Measurements from ENCODE around the gene GOLGA1.
"Not testable (repeated sequence)": the region's sequence is repeated elsewhere in the genome, so short reads cannot be mapped to it uniquely, and the experiment has no call there.

Gene GOLGA1

DNA sequence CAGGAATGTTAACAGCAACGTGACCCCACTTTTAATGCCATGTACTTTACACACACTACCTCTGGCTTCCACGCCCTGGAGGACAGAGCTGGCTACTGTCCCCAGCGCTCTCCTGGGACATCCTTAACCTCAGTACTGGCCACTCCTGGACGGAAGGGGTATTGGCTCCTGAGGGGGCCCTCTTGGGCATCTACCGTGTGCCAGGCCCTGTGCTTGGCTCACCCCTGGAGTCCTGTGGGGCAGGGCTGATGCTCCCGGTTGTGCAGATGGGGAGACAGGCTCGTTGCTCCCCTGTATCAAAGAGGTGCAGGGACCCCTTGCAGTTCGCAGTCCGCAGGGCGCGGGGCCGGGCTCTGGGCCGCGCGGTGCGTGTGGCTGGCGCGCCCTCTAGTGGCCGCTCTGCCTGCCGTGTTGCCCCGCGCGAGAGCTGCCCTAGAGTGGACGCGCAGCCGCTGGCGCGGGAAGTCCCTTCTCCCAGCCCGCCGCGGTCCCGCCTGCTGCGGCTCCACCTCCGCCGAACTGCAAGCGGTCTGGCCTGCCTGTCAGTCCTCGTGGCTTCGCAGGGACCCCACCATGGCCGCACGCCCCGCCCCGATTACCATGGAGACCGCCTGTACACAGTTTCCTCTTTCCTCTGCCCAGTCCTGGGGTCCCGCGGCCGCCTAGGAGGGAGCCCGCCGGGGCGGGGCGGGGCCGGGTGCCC, 87.9 kb downstream of the GOLGA1 start, which contains the start of gene WDR38:
WDR38 (plus strand) TSS at position 632 of the 703 bp plus-strand sequence. CDS start 72 bp downstream, outside the sequence.
- Histone ChIP-seq H3K9ac (ENCODE audit: low read depth in 1 of 2, low read length in 2 of 2) (peak within 1 kb of the TSS; percentile 17 to 41), H3K4me1 (ENCODE audit: control insufficient read depth in 2 of 2, insufficient read depth in 2 of 2, low read length in 2 of 2) (peaks cover 6 to 12% of the 10 kb centered on the region in 2 donors), H3K9me3 (ENCODE audit: control insufficient read depth in 2 of 2, low read length in 2 of 2) (no peaks in the 10 kb centered on the region), H3K36me3 (ENCODE audit: control insufficient read depth in 2 of 2, insufficient read depth in 2 of 2, low read length in 2 of 2) (peaks cover 7 to 15% of the 10 kb centered on the region in 2 donors), H3K27me3 (ENCODE audit: control insufficient read depth in 2 of 2, insufficient read depth in 2 of 2, low read length in 2 of 2) (no peaks in the 10 kb centered on the region), H3K4me3 (ENCODE audit: low read length in 2 of 2) (peak within 1 kb of the TSS; percentile 60 to 69), H3K27ac (ENCODE audit: low read depth in 2 of 2, low read length in 2 of 2) (no peak within 1 kb of the TSS)

DNA sequence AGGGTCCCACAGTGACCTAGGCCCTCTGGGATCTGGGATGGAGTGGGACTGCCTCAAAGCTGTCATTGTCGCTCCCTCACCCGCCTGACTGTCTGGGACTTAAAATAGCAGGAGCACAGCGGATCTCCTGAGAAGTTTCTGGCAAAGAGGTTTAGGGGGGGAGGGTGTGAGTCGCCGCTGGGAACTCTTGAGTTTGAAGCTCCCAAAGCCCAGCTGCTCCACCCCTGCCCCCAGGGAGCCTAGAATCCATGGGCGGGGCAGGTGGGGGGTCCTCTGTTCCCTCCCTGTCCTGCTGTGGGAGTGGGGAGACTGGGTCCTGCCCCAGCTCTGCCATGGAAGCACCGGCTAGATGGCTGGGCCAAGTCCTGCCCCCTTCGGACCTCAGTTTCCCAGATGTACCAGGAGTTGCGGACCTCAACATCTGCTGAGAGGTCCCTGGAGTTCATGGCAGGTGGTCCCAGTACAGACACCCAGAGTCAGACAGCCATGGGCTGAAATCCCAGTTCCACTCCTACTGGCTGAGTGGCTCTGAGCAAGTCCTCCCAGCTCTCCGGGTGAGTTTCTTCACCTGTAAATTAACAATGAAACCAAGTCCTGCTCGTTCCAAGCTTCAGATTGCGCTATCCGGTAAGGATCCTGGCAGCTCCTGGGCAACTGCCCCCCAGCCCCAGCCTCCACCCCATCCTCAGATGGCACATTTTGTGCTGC, 88.6 kb downstream of the GOLGA1 start:
- no peaks in the 10 kb centered on the region for H3K27me3 ChIP-seq (ENCODE audit: control insufficient read depth in 2 of 2, insufficient read depth in 2 of 2, low read length in 2 of 2)
- H3K4me3 ChIP-seq (ENCODE audit: low read length in 2 of 2) = peak overlapping the region; percentile 60 to 69
- no peak overlapping the region for H3K27ac ChIP-seq (ENCODE audit: low read depth in 2 of 2, low read length in 2 of 2)
- peaks cover 6 to 12% of the 10 kb centered on the region in 2 donors for H3K4me1 ChIP-seq (ENCODE audit: control insufficient read depth in 2 of 2, insufficient read depth in 2 of 2, low read length in 2 of 2)
- H3K9me3 ChIP-seq (ENCODE audit: control insufficient read depth in 2 of 2, low read length in 2 of 2) = no peaks in the 10 kb centered on the region
- peaks cover under 1 to 8% of the 10 kb centered on the region in 2 donors for H3K36me3 ChIP-seq (ENCODE audit: control insufficient read depth in 2 of 2, insufficient read depth in 2 of 2, low read length in 2 of 2)
- peak overlapping the region; percentile 17 to 41 for H3K9ac ChIP-seq (ENCODE audit: low read depth in 1 of 2, low read length in 2 of 2)

DNA sequence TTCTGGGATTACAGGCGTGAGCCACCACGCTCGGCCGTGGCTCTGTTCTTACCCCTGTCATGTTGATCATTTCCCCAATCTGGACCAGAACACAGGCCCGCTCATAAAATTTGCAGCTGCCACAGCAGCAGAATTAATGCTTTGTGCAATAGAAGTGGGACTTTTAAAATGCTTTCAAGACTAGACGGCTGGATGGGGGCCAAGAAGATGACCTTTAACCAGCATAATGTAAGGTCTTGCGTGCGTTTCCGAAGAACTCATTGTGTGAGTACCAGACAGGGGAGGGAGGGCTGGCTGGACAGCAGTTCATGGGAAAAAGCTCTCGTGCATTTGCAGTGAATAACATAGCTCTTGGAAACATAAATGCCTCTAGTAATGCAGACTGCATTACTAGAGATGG, 91.1 kb downstream of the GOLGA1 start:
- Histone ChIP-seq H3K9ac (ENCODE audit: low read depth in 1 of 2, low read length in 2 of 2) (peak overlapping the region in 1 of 2 donors; percentile 6), H3K4me1 (ENCODE audit: control insufficient read depth in 2 of 2, insufficient read depth in 2 of 2, low read length in 2 of 2) (peaks cover 6 to 12% of the 10 kb centered on the region in 2 donors), H3K36me3 (ENCODE audit: control insufficient read depth in 2 of 2, insufficient read depth in 2 of 2, low read length in 2 of 2) (no peaks in the 10 kb centered on the region), H3K27me3 (ENCODE audit: control insufficient read depth in 2 of 2, insufficient read depth in 2 of 2, low read length in 2 of 2) (no peaks in the 10 kb centered on the region), H3K4me3 (ENCODE audit: low read length in 2 of 2) (no peak overlapping the region), H3K27ac (ENCODE audit: low read depth in 2 of 2, low read length in 2 of 2) (no peak overlapping the region), H3K9me3 (ENCODE audit: control insufficient read depth in 2 of 2, low read length in 2 of 2) (no peaks in the 10 kb centered on the region)

DNA sequence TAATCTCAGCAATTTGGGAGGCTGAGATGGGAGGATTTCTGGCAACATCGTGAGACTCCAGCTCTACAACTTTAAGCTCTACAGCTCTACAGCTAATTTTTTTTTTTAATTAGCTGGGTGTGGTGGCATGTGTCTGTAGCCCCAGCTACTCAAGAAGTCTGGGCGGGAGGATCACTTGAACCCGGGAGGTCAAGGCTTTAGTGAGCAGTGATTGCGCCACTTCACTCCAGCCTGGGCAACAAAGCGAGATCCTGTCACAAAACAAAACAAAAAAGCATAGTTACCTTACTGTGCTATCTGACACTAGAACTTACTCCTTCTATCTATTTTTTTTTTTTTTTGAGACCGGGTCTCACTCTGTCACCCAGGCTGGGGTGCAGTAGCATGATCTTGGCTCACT, 93.9 kb downstream of the GOLGA1 start:
- Histone ChIP-seq H3K9me3 (ENCODE audit: control insufficient read depth in 2 of 2, low read length in 2 of 2) (no peaks in the 10 kb centered on the region), H3K4me3 (ENCODE audit: low read length in 2 of 2) (no peak overlapping the region), H3K36me3 (ENCODE audit: control insufficient read depth in 2 of 2, insufficient read depth in 2 of 2, low read length in 2 of 2) (no peaks in the 10 kb centered on the region), H3K27me3 (ENCODE audit: control insufficient read depth in 2 of 2, insufficient read depth in 2 of 2, low read length in 2 of 2) (no peaks in the 10 kb centered on the region), H3K9ac (ENCODE audit: low read depth in 1 of 2, low read length in 2 of 2) (no peak overlapping the region), H3K4me1 (ENCODE audit: control insufficient read depth in 2 of 2, insufficient read depth in 2 of 2, low read length in 2 of 2) (no peaks in the 10 kb centered on the region), H3K27ac (ENCODE audit: low read depth in 2 of 2, low read length in 2 of 2) (no peak overlapping the region)

DNA sequence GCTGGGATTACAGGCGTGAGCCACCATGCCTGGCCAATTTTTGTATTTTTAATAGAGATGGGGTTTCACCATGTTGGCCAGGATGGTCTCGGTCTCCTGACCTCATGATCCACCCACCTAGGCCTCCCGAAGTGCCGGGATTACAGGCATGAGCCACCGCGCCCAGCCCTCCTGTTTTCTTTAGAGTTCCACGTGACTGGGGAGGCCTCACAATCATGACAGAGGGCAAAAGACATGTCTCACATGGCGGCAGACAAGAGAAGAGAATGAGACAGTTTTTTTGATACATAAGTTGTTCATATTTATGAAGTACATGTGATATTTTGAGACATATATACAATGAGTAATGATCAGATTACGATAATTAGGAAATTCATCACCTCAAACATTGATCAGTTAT, 94.4 kb downstream of the GOLGA1 start:
- not testable (repeated sequence) for H3K36me3 ChIP-seq (ENCODE audit: control insufficient read depth in 2 of 2, insufficient read depth in 2 of 2, low read length in 2 of 2); H3K9ac ChIP-seq (ENCODE audit: low read depth in 1 of 2, low read length in 2 of 2)

DNA sequence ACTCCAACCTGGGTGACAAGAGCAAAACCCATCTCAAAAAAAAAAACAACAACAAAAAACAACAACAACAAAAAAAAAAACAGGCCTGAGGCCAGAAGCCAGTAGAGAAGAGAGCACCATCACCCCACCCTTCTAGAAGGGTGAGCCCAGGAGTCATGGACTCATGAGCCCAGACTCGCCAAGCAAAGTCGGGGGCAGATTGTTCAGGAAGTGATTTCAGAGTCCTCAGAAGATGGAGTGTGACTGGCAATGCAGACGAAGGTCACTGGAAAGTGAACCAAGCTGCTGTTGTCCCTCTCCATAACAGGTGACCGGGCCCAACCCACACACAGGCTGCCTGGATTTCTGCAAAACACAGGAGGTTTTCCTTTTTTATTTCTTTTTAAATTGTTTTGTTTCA, 96.6 kb downstream of the GOLGA1 start:
- Histone ChIP-seq H3K9me3 (ENCODE audit: control insufficient read depth in 2 of 2, low read length in 2 of 2) (no peaks in the 10 kb centered on the region), H3K36me3 (ENCODE audit: control insufficient read depth in 2 of 2, insufficient read depth in 2 of 2, low read length in 2 of 2) (no peaks in the 10 kb centered on the region), H3K27ac (ENCODE audit: low read depth in 2 of 2, low read length in 2 of 2) (no peak overlapping the region), H3K4me1 (ENCODE audit: control insufficient read depth in 2 of 2, insufficient read depth in 2 of 2, low read length in 2 of 2) (no peaks in the 10 kb centered on the region), H3K9ac (ENCODE audit: low read depth in 1 of 2, low read length in 2 of 2) (no peak overlapping the region), H3K27me3 (ENCODE audit: control insufficient read depth in 2 of 2, insufficient read depth in 2 of 2, low read length in 2 of 2) (no peaks in the 10 kb centered on the region), H3K4me3 (ENCODE audit: low read length in 2 of 2) (no peak overlapping the region)

More for the DNA sequence above, 94.4 kb downstream of the GOLGA1 start:
- not testable (repeated sequence) for H3K27me3 ChIP-seq (ENCODE audit: control insufficient read depth in 2 of 2, insufficient read depth in 2 of 2, low read length in 2 of 2); H3K9me3 ChIP-seq (ENCODE audit: control insufficient read depth in 2 of 2, low read length in 2 of 2); H3K4me3 ChIP-seq (ENCODE audit: low read length in 2 of 2); H3K4me1 ChIP-seq (ENCODE audit: control insufficient read depth in 2 of 2, insufficient read depth in 2 of 2, low read length in 2 of 2); H3K27ac ChIP-seq (ENCODE audit: low read depth in 2 of 2, low read length in 2 of 2)

DNA sequence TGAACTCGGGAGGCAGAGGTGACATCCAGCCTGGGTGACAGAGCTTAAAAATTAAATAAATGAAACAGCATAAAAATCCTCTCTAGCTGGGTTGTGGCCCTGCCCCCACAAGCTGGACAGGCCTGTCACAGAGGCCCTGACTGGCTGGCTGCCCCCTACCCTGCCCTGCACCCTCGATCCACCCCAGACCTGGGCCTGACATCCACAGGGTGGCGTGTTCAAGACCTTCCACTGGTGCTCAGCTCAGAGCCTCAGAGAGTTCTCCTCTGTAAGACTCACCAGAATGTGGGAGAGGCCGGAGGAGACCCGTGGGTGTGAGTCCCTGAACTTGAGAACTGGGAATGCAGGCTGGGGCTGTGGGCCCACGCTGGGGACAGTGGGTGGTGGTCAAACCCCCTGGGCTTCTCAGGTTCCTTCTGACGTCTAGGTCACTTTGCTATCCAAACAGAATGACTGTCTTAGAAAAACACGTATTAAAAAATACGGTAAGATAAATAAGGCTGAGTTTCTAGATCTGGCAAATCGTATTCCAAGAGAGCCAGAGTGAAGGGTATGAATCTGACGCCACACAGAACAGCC, 97.3 kb downstream of the GOLGA1 start:
- Histone ChIP-seq H3K9me3 (ENCODE audit: control insufficient read depth in 2 of 2, low read length in 2 of 2) (no peaks in the 10 kb centered on the region), H3K9ac (ENCODE audit: low read depth in 1 of 2, low read length in 2 of 2) (no peak overlapping the region), H3K27ac (ENCODE audit: low read depth in 2 of 2, low read length in 2 of 2) (no peak overlapping the region), H3K4me3 (ENCODE audit: low read length in 2 of 2) (no peak overlapping the region), H3K27me3 (ENCODE audit: control insufficient read depth in 2 of 2, insufficient read depth in 2 of 2, low read length in 2 of 2) (no peaks in the 10 kb centered on the region), H3K36me3 (ENCODE audit: control insufficient read depth in 2 of 2, insufficient read depth in 2 of 2, low read length in 2 of 2) (no peaks in the 10 kb centered on the region), H3K4me1 (ENCODE audit: control insufficient read depth in 2 of 2, insufficient read depth in 2 of 2, low read length in 2 of 2) (no peaks in the 10 kb centered on the region)

DNA sequence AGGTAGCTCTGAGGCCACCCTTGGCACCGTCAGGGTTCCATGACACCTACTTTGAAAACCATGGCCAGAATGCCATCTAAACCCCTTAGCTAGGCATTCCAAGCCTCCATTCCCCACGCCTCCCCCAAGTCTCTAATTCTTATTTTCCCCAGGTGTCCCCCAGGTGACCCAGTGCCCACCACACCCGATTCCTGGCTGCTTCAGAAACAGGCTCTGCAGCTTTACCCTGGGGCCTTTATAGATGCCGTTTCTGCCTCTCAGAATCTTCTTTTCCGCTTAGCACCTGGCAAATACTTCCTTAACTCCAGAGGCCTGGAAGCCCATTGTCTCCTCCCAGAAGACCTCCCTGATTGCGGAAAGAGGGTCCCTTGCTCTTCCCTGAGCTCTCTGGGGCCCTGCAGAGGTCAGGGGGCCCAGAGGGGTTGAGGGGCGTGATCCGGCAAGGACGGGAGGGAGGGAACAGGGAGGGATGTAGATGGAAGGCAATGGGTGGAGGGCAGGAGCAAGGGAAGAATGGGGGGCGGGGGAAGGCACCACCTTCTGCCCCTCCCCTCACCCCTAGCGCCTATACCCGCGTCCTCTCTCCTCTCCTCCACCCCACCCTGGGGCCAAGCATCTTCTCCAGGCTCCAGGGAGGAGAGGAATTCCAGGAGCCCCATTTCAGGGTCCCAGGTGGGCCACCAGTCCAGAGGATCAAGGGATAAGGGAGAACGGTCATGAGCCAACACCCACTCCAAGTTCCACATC, 99.6 kb downstream of the GOLGA1 start:
- no peaks in the 10 kb centered on the region for H3K4me1 ChIP-seq (ENCODE audit: control insufficient read depth in 2 of 2, insufficient read depth in 2 of 2, low read length in 2 of 2)
- H3K27me3 ChIP-seq (ENCODE audit: control insufficient read depth in 2 of 2, insufficient read depth in 2 of 2, low read length in 2 of 2) = no peaks in the 10 kb centered on the region
- no peak overlapping the region for H3K27ac ChIP-seq (ENCODE audit: low read depth in 2 of 2, low read length in 2 of 2)
- H3K9ac ChIP-seq (ENCODE audit: low read depth in 1 of 2, low read length in 2 of 2) = no peak overlapping the region
- no peaks in the 10 kb centered on the region for H3K36me3 ChIP-seq (ENCODE audit: control insufficient read depth in 2 of 2, insufficient read depth in 2 of 2, low read length in 2 of 2)
- H3K9me3 ChIP-seq (ENCODE audit: control insufficient read depth in 2 of 2, low read length in 2 of 2) = no peaks in the 10 kb centered on the region
- H3K4me3 ChIP-seq (ENCODE audit: low read length in 2 of 2) = no peak overlapping the region

DNA sequence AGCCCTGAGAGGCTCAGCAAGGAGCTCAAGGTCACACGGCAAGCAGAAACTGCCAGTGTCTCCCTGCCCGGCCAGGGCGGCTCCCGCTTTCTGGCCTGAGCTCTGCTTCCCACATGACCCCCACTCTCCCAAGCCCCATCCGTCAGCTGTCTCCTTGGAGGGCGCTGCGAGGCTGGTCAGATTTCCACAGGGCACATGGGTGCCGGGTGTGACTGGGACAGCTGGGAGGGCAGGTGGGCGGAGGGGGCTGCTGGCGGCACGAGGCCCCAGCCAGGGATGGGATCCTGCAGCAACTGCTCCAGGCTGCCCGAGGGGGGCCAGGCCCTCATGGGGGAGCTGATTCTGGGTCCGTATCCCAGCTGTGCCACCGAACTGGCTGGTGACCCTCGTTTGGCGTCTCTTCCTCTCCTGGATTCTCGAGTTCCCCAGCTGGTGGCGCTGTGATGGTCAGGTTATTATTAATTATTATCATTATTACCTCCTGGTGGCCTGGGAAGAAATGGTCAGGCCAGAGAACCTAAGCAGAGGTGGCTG, 100.5 kb downstream of the GOLGA1 start:
- H3K27ac ChIP-seq (ENCODE audit: low read depth in 2 of 2, low read length in 2 of 2) = no peak overlapping the region

More for the DNA sequence above, 100.5 kb downstream of the GOLGA1 start:
- Histone ChIP-seq H3K9ac (ENCODE audit: low read depth in 1 of 2, low read length in 2 of 2) (no peak overlapping the region), H3K4me3 (ENCODE audit: low read length in 2 of 2) (no peak overlapping the region), H3K27me3 (ENCODE audit: control insufficient read depth in 2 of 2, insufficient read depth in 2 of 2, low read length in 2 of 2) (no peaks in the 10 kb centered on the region), H3K36me3 (ENCODE audit: control insufficient read depth in 2 of 2, insufficient read depth in 2 of 2, low read length in 2 of 2) (no peaks in the 10 kb centered on the region), H3K9me3 (ENCODE audit: control insufficient read depth in 2 of 2, low read length in 2 of 2) (no peaks in the 10 kb centered on the region), H3K4me1 (ENCODE audit: control insufficient read depth in 2 of 2, insufficient read depth in 2 of 2, low read length in 2 of 2) (peaks cover 1 to 4% of the 10 kb centered on the region in 2 donors)
